Measurements from ENCODE around the gene MRPL11.

GRCh38 chr11:66414120-66414934 lies 24.3 kb downstream of the MRPL11 start:
- no peak for TF ChIP-seq CTCF (IDR thresholded peaks at IDR 0.05; ENCODE audit: low read depth, low read length)
- TF ChIP-seq EZH2phosphoT487 (IDR thresholded peaks at IDR 0.05; ENCODE audit: low read depth), result no peak
